ENCODE measurements around the gene HEXIM2. TPM values are rescaled to one million over a fixed set of nuclear protein-coding genes. Genes with fewer than 3 reads are reported as not detected.

The HEXIM2 gene
- total RNA-seq, 1 donor from 2014 or later: 6.7 TPM

DNA sequence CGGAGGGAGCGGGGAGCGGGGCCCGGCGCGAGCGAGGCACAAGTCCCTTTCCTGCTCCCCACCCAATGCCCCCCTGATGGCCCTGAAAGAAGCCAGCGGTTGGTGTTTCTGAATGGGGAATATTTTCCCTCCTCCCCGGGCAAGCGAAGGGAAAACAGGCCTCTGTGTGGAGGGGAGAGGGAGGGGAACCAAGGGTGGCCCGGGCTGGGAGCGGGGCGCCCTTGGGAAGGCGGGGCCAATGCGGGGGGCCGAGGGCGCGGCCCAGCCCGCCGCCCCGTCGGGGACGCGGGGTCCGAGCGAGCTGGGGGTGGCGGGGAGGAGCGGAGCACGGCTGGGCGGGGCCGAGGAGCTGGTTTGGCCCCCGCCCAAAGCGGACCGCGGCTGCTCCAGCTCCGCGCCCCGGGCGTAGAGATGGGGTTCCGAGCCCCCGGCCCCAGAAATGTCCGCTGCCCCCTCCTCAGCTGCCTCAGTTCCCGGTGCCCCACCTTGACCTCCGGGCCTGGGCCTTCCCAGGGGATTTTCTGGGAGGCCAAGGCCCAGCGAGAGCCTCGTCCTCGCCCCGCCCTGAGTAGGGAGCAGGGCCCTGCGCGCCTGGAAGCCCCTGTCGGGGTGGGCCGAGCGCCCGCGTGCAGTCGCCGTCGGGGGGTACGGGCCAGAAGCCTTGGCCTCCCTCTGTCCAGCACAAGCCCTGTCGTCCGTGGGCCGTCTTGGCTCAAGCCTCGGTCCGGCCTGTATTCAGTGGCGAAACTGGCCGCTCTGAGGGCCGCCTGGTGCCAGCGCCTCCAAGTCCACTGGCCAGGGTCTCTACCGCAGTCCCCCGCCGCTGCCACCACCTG, 17.3 kb upstream of the HEXIM2 start:
- H3K9me3 Mint-ChIP-seq: no peaks in the 10 kb centered on the region
- intact Hi-C loops (cut with micrococcal nuclease): loop anchor here (5.0 kb wide), 1 partner anchor 82 kb away; the partner anchor contains the start of gene NMT1
- no peak overlapping the region for H3K27ac Mint-ChIP-seq

DNA sequence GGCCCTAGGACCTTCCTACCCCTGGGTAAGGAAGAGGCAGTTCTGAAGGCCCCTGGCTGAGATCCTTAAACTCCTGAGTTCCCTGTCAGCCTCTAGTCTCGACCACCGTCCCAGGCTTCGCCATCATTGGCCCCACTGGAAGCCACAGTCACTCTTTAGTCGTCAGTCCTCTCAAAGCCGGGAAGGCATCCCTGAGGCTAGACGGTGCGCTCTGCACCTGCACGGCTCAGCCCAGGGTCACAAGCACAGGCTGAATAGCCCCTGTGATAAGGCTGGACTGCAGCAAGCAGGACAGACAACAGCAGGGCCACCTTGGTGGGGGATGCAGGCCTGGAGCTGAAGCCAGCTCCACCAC, 16.7 kb upstream of the HEXIM2 start:
- H3K27me3 Mint-ChIP-seq: peaks cover 3% of the 10 kb centered on the region
- no peak overlapping the region for H3K27ac Mint-ChIP-seq
- DNase-seq: no peak
- H3K4me1 Mint-ChIP-seq: peaks cover 33% of the 10 kb centered on the region
- H3K36me3 Mint-ChIP-seq (ENCODE audit: low read depth): peaks cover 20% of the 10 kb centered on the region
- peak overlapping the region; percentile 54 for H3K4me3 Mint-ChIP-seq
- intact Hi-C loops (cut with micrococcal nuclease): loop anchor here (5.0 kb wide), 1 partner anchor 83 kb away; the partner anchor contains the start of gene NMT1
- no peaks in the 10 kb centered on the region for H3K9me3 Mint-ChIP-seq

More for the DNA sequence above, 17.3 kb upstream of the HEXIM2 start:
- Mint-ChIP-seq H3K4me1 (peaks cover 27% of the 10 kb centered on the region), H3K36me3 (ENCODE audit: low read depth) (peaks cover 15% of the 10 kb centered on the region), H3K4me3 (peak overlapping the region; percentile 57), H3K27me3 (peaks cover 3% of the 10 kb centered on the region)
- DNase-seq: peak; percentile 77

DNA sequence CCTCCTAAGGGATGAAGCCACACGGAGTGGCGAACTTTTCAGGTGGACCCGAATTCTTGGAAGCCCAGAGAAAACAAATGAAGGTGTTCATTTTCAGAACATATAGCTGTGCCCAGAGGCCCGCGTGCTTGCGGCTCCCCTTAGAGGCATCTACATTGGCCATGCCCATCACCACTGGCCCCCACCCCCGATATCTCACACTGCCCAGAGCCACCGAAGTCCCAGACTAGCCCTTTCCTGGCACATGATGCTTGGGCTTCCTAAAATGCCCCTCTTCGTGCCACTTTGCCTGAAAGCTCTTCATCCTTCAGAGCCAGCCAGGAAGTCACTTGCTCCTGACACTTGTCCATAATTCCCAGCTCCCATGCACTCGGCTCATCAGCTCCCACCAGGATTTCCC, 15.5 kb upstream of the HEXIM2 start:
- Mint-ChIP-seq H3K4me1 (peaks cover 38% of the 10 kb centered on the region), H3K36me3 (ENCODE audit: low read depth) (peaks cover 26% of the 10 kb centered on the region), H3K27ac (peak overlapping the region; percentile 99), H3K9me3 (no peaks in the 10 kb centered on the region), H3K27me3 (peaks cover 3% of the 10 kb centered on the region), H3K4me3 (peak overlapping the region; percentile 98)
- intact Hi-C loops (cut with micrococcal nuclease): loop anchor here (5.0 kb wide), 1 partner anchor 84 kb away; the partner anchor contains the start of gene NMT1
- no peak for DNase-seq

- Mint-ChIP-seq H3K27me3 (peaks cover 3% of the 10 kb centered on the region), H3K4me3 (peak overlapping the region; percentile 98), H3K27ac (peak overlapping the region; percentile 99), H3K4me1 (peaks cover 39% of the 10 kb centered on the region), H3K36me3 (ENCODE audit: low read depth) (peaks cover 27% of the 10 kb centered on the region), H3K9me3 (no peaks in the 10 kb centered on the region)
- no peak for DNase-seq
- intact Hi-C loops (cut with micrococcal nuclease): loop anchor here (5.0 kb wide), 1 partner anchor 84 kb away; the partner anchor contains the start of gene NMT1
Observed at GRCh38 chr17:45146592-45146889, 15.1 kb upstream of the HEXIM2 start.

GRCh38 chr17:45146890-45147580, 14.6 kb upstream of the HEXIM2 start:
- peaks cover 3% of the 10 kb centered on the region for H3K27me3 Mint-ChIP-seq
- H3K27ac Mint-ChIP-seq: peak overlapping the region; percentile 99
- peaks cover 27% of the 10 kb centered on the region for H3K36me3 Mint-ChIP-seq (ENCODE audit: low read depth)
- H3K4me3 Mint-ChIP-seq: peak overlapping the region; percentile 98
- H3K4me1 Mint-ChIP-seq: peaks cover 41% of the 10 kb centered on the region
- intact Hi-C loops (cut with micrococcal nuclease): loop anchor here (5.0 kb wide), 1 partner anchor 85 kb away; the partner anchor contains the start of gene NMT1
- H3K9me3 Mint-ChIP-seq: no peaks in the 10 kb centered on the region
- DNase-seq: no peak

- peak; percentile 93 for DNase-seq
- Mint-ChIP-seq H3K4me3 (peak overlapping the region; percentile 98), H3K4me1 (peaks cover 44% of the 10 kb centered on the region), H3K9me3 (no peaks in the 10 kb centered on the region), H3K36me3 (ENCODE audit: low read depth) (peaks cover 27% of the 10 kb centered on the region), H3K27ac (peak overlapping the region; percentile 99), H3K27me3 (peaks cover 3% of the 10 kb centered on the region)
- intact Hi-C loops (cut with micrococcal nuclease): loop anchor here (1.0 to 5.0 kb wide), 7 partner anchors 12 to 169 kb away; partner anchors contain the start of genes ACBD4, FMNL1, HEXIM2 and MAP3K14
Observed at GRCh38 chr17:45147581-45148182, 14.0 kb upstream of the HEXIM2 start.

DNA sequence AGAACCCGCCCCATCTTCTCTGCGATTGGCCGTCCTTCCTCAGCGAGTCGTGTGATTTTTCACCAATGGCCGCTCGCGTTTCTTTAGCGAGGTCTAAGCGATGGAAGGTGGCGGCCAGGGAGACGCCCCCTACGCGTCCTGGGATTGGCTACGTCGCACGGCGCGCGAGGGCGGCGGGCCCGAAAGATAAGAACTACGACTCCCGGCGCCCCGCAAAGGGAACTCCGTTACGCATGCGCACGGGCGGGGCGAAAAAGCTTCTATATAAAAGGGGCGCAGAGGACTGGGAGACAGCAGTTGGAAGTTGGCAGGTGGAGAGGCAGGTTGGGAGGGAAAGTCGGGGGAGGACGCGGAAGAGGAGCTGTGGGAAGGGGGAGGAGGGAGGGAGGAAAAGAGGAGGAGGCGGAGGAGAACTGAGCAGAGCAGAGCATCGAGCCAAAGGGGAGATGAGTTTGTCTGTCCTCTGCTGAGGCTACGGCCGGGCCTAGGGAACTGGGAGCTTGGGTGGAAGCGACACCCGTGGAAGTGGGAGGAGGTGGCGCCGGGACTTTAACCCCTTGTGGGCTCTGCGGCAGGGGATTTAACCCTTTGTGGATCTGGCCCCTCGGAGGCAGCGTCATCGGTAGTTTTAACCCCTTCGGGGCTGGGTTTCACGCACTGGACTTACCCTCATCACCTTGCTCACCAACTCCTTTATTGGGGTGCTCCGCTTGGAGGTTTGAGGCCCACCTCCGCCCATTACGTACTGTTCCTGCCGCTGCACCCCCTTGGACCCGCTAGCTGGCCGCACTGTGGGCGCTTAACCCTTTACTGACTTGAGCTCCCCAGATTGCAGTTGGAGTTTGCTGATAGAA, 13.3 kb upstream of the HEXIM2 start, which contains the start of gene HEXIM1:
Gene HEXIM1 (plus strand): TSS at position 293 of the 854 bp plus-strand sequence. CDS start 716 bp downstream, outside the sequence.
- Mint-ChIP-seq H3K27ac (peak within 1 kb of the TSS; percentile 99), H3K4me1 (peaks cover 44% of the 10 kb centered on the region), H3K4me3 (peak within 1 kb of the TSS; percentile 98), H3K27me3 (peaks cover 3% of the 10 kb centered on the region), H3K9me3 (no peaks in the 10 kb centered on the region), H3K36me3 (ENCODE audit: low read depth) (peaks cover 27% of the 10 kb centered on the region)
- DNase-seq: peak; percentile 100
- intact Hi-C loops (cut with micrococcal nuclease): loop anchor here (1.0 to 5.0 kb wide), 7 partner anchors 13 to 168 kb away; partner anchors contain the start of genes ACBD4, FMNL1, HEXIM2 and MAP3K14

DNA sequence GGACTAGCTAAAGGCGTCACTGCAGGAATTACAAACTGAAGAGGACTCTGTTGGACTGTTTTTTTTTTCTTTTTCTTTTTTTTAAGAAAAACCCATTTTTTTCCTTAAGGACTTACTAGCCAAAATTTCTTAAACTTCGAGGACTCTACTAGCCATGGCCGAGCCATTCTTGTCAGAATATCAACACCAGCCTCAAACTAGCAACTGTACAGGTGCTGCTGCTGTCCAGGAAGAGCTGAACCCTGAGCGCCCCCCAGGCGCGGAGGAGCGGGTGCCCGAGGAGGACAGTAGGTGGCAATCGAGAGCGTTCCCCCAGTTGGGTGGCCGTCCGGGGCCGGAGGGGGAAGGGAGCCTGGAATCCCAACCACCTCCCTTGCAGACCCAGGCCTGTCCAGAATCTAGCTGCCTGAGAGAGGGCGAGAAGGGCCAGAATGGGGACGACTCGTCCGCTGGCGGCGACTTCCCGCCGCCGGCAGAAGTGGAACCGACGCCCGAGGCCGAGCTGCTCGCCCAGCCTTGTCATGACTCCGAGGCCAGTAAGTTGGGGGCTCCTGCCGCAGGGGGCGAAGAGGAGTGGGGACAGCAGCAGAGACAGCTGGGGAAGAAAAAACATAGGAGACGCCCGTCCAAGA, 12.5 kb upstream of the HEXIM2 start:
- H3K27ac Mint-ChIP-seq: peak overlapping the region; percentile 99
- peaks cover 27% of the 10 kb centered on the region for H3K36me3 Mint-ChIP-seq (ENCODE audit: low read depth)
- intact Hi-C loops (cut with micrococcal nuclease): loop anchor here (2.0 to 5.0 kb wide), 4 partner anchors 72 to 168 kb away; partner anchors contain the start of genes FMNL1, MAP3K14 and NMT1
- H3K9me3 Mint-ChIP-seq: no peaks in the 10 kb centered on the region
- peak; percentile 93 for DNase-seq
- H3K27me3 Mint-ChIP-seq: peaks cover 3% of the 10 kb centered on the region
- peak overlapping the region; percentile 98 for H3K4me3 Mint-ChIP-seq
- peaks cover 44% of the 10 kb centered on the region for H3K4me1 Mint-ChIP-seq

DNA sequence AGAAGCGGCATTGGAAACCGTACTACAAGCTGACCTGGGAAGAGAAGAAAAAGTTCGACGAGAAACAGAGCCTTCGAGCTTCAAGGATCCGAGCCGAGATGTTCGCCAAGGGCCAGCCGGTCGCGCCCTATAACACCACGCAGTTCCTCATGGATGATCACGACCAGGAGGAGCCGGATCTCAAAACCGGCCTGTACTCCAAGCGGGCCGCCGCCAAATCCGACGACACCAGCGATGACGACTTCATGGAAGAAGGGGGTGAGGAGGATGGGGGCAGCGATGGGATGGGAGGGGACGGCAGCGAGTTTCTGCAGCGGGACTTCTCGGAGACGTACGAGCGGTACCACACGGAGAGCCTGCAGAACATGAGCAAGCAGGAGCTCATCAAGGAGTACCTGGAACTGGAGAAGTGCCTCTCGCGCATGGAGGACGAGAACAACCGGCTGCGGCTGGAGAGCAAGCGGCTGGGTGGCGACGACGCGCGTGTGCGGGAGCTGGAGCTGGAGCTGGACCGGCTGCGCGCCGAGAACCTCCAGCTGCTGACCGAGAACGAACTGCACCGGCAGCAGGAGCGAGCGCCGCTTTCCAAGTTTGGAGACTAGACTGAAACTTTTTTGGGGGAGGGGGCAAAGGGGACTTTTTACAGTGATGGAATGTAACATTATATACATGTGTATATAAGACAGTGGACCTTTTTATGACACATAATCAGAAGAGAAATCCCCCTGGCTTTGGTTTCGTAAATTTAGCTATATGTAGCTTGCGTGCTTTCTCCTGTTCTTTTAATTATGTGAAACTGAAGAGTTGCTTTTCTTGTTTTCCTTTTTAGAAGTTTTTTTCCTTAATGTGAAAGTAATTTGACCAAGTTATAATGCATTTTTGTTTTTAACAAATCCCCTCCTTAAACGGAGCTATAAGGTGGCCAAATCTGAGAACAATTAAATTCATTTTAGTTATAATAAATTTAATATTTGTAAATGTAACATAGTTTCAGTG, 11.7 kb upstream of the HEXIM2 start:
- Mint-ChIP-seq H3K4me1 (peaks cover 42% of the 10 kb centered on the region), H3K9me3 (no peaks in the 10 kb centered on the region), H3K27me3 (peaks cover 3% of the 10 kb centered on the region), H3K27ac (peak overlapping the region; percentile 99), H3K4me3 (peak overlapping the region; percentile 98), H3K36me3 (ENCODE audit: low read depth) (peaks cover 27% of the 10 kb centered on the region)
- intact Hi-C loops (cut with micrococcal nuclease): loop anchor here (2.0 to 5.0 kb wide), 5 partner anchors 47 to 167 kb away; partner anchors contain the start of genes FMNL1, MAP3K14 and NMT1
- peak; percentile 84 for DNase-seq

DNA sequence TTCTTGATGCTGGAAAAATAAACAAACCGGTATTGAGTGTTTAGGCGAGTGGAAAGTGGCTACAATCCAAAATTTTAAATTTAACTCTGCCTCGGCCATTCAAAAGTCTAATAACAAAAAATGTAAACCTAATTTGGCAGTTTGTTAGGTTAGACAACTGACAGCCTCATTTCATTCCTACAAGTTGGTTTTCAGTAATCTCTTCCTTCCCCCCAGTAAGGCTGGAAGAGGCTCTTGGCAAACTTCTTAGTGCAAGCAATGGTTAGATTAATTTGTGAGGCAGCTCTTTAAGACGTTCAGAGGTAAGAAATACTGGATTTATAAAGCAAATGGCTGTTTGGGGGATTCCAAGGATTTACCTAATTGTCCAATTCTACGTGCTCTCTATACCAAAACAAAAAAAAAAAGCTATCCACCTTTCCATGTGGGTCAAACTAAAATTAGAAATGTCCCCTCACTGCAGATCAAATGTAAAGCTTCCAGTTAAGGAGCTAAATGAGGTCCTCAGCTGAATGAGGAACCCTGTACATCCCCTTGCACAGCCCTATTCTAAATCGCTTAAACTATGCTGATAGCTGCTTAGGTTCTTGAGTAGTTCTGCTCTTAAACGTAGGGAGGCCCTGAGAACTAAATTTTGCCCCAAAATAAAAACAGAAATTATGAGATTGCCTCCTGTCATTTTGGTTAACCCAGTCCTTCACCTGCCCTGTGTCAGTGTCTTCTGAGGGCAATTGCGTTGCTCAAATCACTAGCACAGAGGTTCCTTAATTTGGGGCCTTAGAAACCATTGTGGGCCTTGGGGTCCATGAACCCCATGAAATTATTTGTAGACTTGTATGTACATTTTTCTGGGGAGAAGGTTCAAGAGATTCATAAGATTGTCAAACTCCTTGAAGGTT, 10.5 kb upstream of the HEXIM2 start:
- peaks cover 27% of the 10 kb centered on the region for H3K36me3 Mint-ChIP-seq (ENCODE audit: low read depth)
- H3K4me3 Mint-ChIP-seq: peak overlapping the region; percentile 98
- no peaks in the 10 kb centered on the region for H3K9me3 Mint-ChIP-seq
- peaks cover 39% of the 10 kb centered on the region for H3K4me1 Mint-ChIP-seq
- H3K27me3 Mint-ChIP-seq: peaks cover 3% of the 10 kb centered on the region
- DNase-seq: no peak
- peak overlapping the region; percentile 76 for H3K27ac Mint-ChIP-seq
- intact Hi-C loops (cut with micrococcal nuclease): loop anchor here (5.0 kb wide), 1 partner anchor 46 kb away; no protein-coding TSS in a partner anchor

GRCh38 chr17:45155029-45155428, 6.6 kb upstream of the HEXIM2 start:
- DNase-seq: no peak
- H3K4me3 Mint-ChIP-seq: no peak overlapping the region
- intact Hi-C loops (cut with micrococcal nuclease): no loop called here
- no peaks in the 10 kb centered on the region for H3K27me3 Mint-ChIP-seq
- H3K9me3 Mint-ChIP-seq: no peaks in the 10 kb centered on the region
- peaks cover 38% of the 10 kb centered on the region for H3K4me1 Mint-ChIP-seq
- peaks cover 28% of the 10 kb centered on the region for H3K36me3 Mint-ChIP-seq (ENCODE audit: low read depth)
- no peak overlapping the region for H3K27ac Mint-ChIP-seq
